ENCODE measurements around the gene NFATC2IP.

Gene NFATC2IP

GRCh38 chr16:28983644-28984043 lies 32.9 kb downstream of the NFATC2IP start:
- H3K27ac ChIP-seq (ENCODE audit: low read length): no peak overlapping the region
- DNase-seq (ENCODE audit: low read depth, low spot score): no peak
- H3K27me3 ChIP-seq (ENCODE audit: control insufficient read depth, insufficient read depth, low read length): no peaks in the 10 kb centered on the region
- H3K4me1 ChIP-seq (ENCODE audit: control insufficient read depth, insufficient read depth, low read length): no peaks in the 10 kb centered on the region
- no peaks in the 10 kb centered on the region for H3K9me3 ChIP-seq (ENCODE audit: control insufficient read depth, insufficient read depth, low read length)
- H3K36me3 ChIP-seq (ENCODE audit: control insufficient read depth, insufficient read depth, low read length): peaks cover 3% of the 10 kb centered on the region; the same call in 1 of the 2 replicates
- H3K4me3 ChIP-seq (ENCODE audit: low read length): no peak overlapping the region
- WGBS (ENCODE audit: insufficient coverage, insufficient read length): no CpG with 5 or more reads among the region's 18 CpGs

GRCh38 chr16:28984091-28984490 lies 33.4 kb downstream of the NFATC2IP start:
- H3K4me1 ChIP-seq (ENCODE audit: control insufficient read depth, insufficient read depth, low read length): no peaks in the 10 kb centered on the region
- WGBS (ENCODE audit: insufficient coverage, insufficient read length): no CpG with 5 or more reads among the region's 12 CpGs
- no peak overlapping the region for H3K4me3 ChIP-seq (ENCODE audit: low read length)
- H3K27ac ChIP-seq (ENCODE audit: low read length): no peak overlapping the region
- H3K36me3 ChIP-seq (ENCODE audit: control insufficient read depth, insufficient read depth, low read length): peaks cover 3% of the 10 kb centered on the region; the same call in 1 of the 2 replicates
- DNase-seq (ENCODE audit: low read depth, low spot score): no peak
- H3K27me3 ChIP-seq (ENCODE audit: control insufficient read depth, insufficient read depth, low read length): no peaks in the 10 kb centered on the region
- no peaks in the 10 kb centered on the region for H3K9me3 ChIP-seq (ENCODE audit: control insufficient read depth, insufficient read depth, low read length)

- Histone ChIP-seq H3K27ac (ENCODE audit: low read length) (no peak within 1 kb of the TSS), H3K9me3 (ENCODE audit: control insufficient read depth, insufficient read depth, low read length) (no peaks in the 10 kb centered on the region), H3K27me3 (ENCODE audit: control insufficient read depth, insufficient read depth, low read length) (no peaks in the 10 kb centered on the region), H3K4me1 (ENCODE audit: control insufficient read depth, insufficient read depth, low read length) (no peaks in the 10 kb centered on the region), H3K36me3 (ENCODE audit: control insufficient read depth, insufficient read depth, low read length) (peaks cover 3% of the 10 kb centered on the region; the same call in 1 of the 2 replicates), H3K4me3 (ENCODE audit: low read length) (no peak within 1 kb of the TSS)
- no CpG with 5 or more reads among the region's 24 CpGs for WGBS (ENCODE audit: insufficient coverage, insufficient read length)
- no peak for DNase-seq (ENCODE audit: low read depth, low spot score)
Measured at GRCh38 chr16:28984619-28985135, 33.9 kb downstream of the NFATC2IP start, which contains the start of gene LAT. TSS of gene LAT (plus strand) at chr16:28985052. CDS start at chr16:28985418, 366 bp downstream.

GRCh38 chr16:28985211-28986041 lies 34.7 kb downstream of the NFATC2IP start:
- H3K36me3 ChIP-seq (ENCODE audit: control insufficient read depth, insufficient read depth, low read length): peaks cover 3% of the 10 kb centered on the region; the same call in 1 of the 2 replicates
- no peak overlapping the region for H3K4me3 ChIP-seq (ENCODE audit: low read length)
- no peaks in the 10 kb centered on the region for H3K27me3 ChIP-seq (ENCODE audit: control insufficient read depth, insufficient read depth, low read length)
- H3K4me1 ChIP-seq (ENCODE audit: control insufficient read depth, insufficient read depth, low read length): no peaks in the 10 kb centered on the region
- H3K9me3 ChIP-seq (ENCODE audit: control insufficient read depth, insufficient read depth, low read length): no peaks in the 10 kb centered on the region
- DNase-seq (ENCODE audit: low read depth, low spot score): no peak
- WGBS (ENCODE audit: insufficient coverage, insufficient read length): no CpG with 5 or more reads among the region's 19 CpGs
- no peak overlapping the region for H3K27ac ChIP-seq (ENCODE audit: low read length)

GRCh38 chr16:28986046-28986445 lies 35.3 kb downstream of the NFATC2IP start:
- Histone ChIP-seq H3K9me3 (ENCODE audit: control insufficient read depth, insufficient read depth, low read length) (no peaks in the 10 kb centered on the region), H3K36me3 (ENCODE audit: control insufficient read depth, insufficient read depth, low read length) (peaks cover under 1% of the 10 kb centered on the region; the same call in 1 of the 2 replicates), H3K4me1 (ENCODE audit: control insufficient read depth, insufficient read depth, low read length) (no peaks in the 10 kb centered on the region), H3K27me3 (ENCODE audit: control insufficient read depth, insufficient read depth, low read length) (no peaks in the 10 kb centered on the region), H3K27ac (ENCODE audit: low read length) (no peak overlapping the region), H3K4me3 (ENCODE audit: low read length) (no peak overlapping the region)
- no peak for DNase-seq (ENCODE audit: low read depth, low spot score)
- WGBS (ENCODE audit: insufficient coverage, insufficient read length): no CpG with 5 or more reads among the region's 9 CpGs

- Histone ChIP-seq H3K27ac (ENCODE audit: low read length) (no peak overlapping the region), H3K27me3 (ENCODE audit: control insufficient read depth, insufficient read depth, low read length) (no peaks in the 10 kb centered on the region), H3K4me1 (ENCODE audit: control insufficient read depth, insufficient read depth, low read length) (no peaks in the 10 kb centered on the region), H3K9me3 (ENCODE audit: control insufficient read depth, insufficient read depth, low read length) (no peaks in the 10 kb centered on the region), H3K4me3 (ENCODE audit: low read length) (no peak overlapping the region), H3K36me3 (ENCODE audit: control insufficient read depth, insufficient read depth, low read length) (no peaks in the 10 kb centered on the region)
- WGBS (ENCODE audit: insufficient coverage, insufficient read length): no CpG with 5 or more reads among the region's 13 CpGs
- no peak for DNase-seq (ENCODE audit: low read depth, low spot score)
Measured at GRCh38 chr16:28986492-28986891, 35.8 kb downstream of the NFATC2IP start.

- no peak overlapping the region for H3K4me3 ChIP-seq (ENCODE audit: low read length)
- no peak overlapping the region for H3K27ac ChIP-seq (ENCODE audit: low read length)
- H3K4me1 ChIP-seq (ENCODE audit: control insufficient read depth, insufficient read depth, low read length): no peaks in the 10 kb centered on the region
- no peaks in the 10 kb centered on the region for H3K36me3 ChIP-seq (ENCODE audit: control insufficient read depth, insufficient read depth, low read length)
- no peak for DNase-seq (ENCODE audit: low read depth, low spot score)
- no peaks in the 10 kb centered on the region for H3K27me3 ChIP-seq (ENCODE audit: control insufficient read depth, insufficient read depth, low read length)
- no CpG with 5 or more reads among the region's 4 CpGs for WGBS (ENCODE audit: insufficient coverage, insufficient read length)
- H3K9me3 ChIP-seq (ENCODE audit: control insufficient read depth, insufficient read depth, low read length): no peaks in the 10 kb centered on the region
Measured at GRCh38 chr16:28987170-28987853, 36.6 kb downstream of the NFATC2IP start.

- H3K27ac ChIP-seq (ENCODE audit: low read length): no peak overlapping the region
- no peaks in the 10 kb centered on the region for H3K36me3 ChIP-seq (ENCODE audit: control insufficient read depth, insufficient read depth, low read length)
- H3K9me3 ChIP-seq (ENCODE audit: control insufficient read depth, insufficient read depth, low read length): no peaks in the 10 kb centered on the region
- no peaks in the 10 kb centered on the region for H3K4me1 ChIP-seq (ENCODE audit: control insufficient read depth, insufficient read depth, low read length)
- no peaks in the 10 kb centered on the region for H3K27me3 ChIP-seq (ENCODE audit: control insufficient read depth, insufficient read depth, low read length)
- no peak for DNase-seq (ENCODE audit: low read depth, low spot score)
- H3K4me3 ChIP-seq (ENCODE audit: low read length): no peak overlapping the region
- no CpG with 5 or more reads among the region's 14 CpGs for WGBS (ENCODE audit: insufficient coverage, insufficient read length)
Measured at GRCh38 chr16:28989363-28989762, 38.6 kb downstream of the NFATC2IP start.

GRCh38 chr16:28990375-28991040 lies 39.8 kb downstream of the NFATC2IP start:
- H3K27ac ChIP-seq (ENCODE audit: low read length): no peak overlapping the region
- H3K36me3 ChIP-seq (ENCODE audit: control insufficient read depth, insufficient read depth, low read length): no peaks in the 10 kb centered on the region
- H3K4me3 ChIP-seq (ENCODE audit: low read length): no peak overlapping the region
- DNase-seq (ENCODE audit: low read depth, low spot score): no peak
- WGBS (ENCODE audit: insufficient coverage, insufficient read length): no CpG with 5 or more reads among the region's 11 CpGs
- H3K27me3 ChIP-seq (ENCODE audit: control insufficient read depth, insufficient read depth, low read length): no peaks in the 10 kb centered on the region
- no peaks in the 10 kb centered on the region for H3K9me3 ChIP-seq (ENCODE audit: control insufficient read depth, insufficient read depth, low read length)
- no peaks in the 10 kb centered on the region for H3K4me1 ChIP-seq (ENCODE audit: control insufficient read depth, insufficient read depth, low read length)

- H3K36me3 ChIP-seq (ENCODE audit: control insufficient read depth, insufficient read depth, low read length): no peaks in the 10 kb centered on the region
- DNase-seq (ENCODE audit: low read depth, low spot score): no peak
- H3K4me1 ChIP-seq (ENCODE audit: control insufficient read depth, insufficient read depth, low read length): no peaks in the 10 kb centered on the region
- no peaks in the 10 kb centered on the region for H3K27me3 ChIP-seq (ENCODE audit: control insufficient read depth, insufficient read depth, low read length)
- no peak overlapping the region for H3K4me3 ChIP-seq (ENCODE audit: low read length)
- H3K9me3 ChIP-seq (ENCODE audit: control insufficient read depth, insufficient read depth, low read length): no peaks in the 10 kb centered on the region
- no CpG with 5 or more reads among the region's 8 CpGs for WGBS (ENCODE audit: insufficient coverage, insufficient read length)
- H3K27ac ChIP-seq (ENCODE audit: low read length): no peak overlapping the region
Measured at GRCh38 chr16:28991687-28992086, 41.0 kb downstream of the NFATC2IP start.
